HCT116 (cell line): ENCODE measurements around the gene CAB39L. TPM values are rescaled to one million over a fixed set of nuclear protein-coding genes. Genes with fewer than 3 reads are reported as not detected.

Source experiments
- ATAC-seq: fragments of 200-7000 bp; cut with Tn5 transposase; 2 replicates; pipeline ENCODE4 v1.9.1; 2020; ENCODE audit warnings: mild to moderate bottlenecking, moderate library complexity
- BruUV-seq: library from RNA; stranded (reverse); fragments of 400-500 nt; replicated peaks from 2 replicates; lab custom pipeline; 2021; lab: Mats Ljungman, UMichigan
- CTCF ChIA-PET: fragments of 300-600 bp; sonication (Branson Sonifier 250); formaldehyde crosslinking; loops from one replicate; lab custom pipeline; 2021; ENCODE audit warnings: antibody characterized with exemption; lab: Charles Lee
- POLR2A ChIA-PET: fragments of 300-600, 350-600 bp; sonication (Branson Sonifier 250); formaldehyde crosslinking; loops from one replicate; lab custom pipeline; 2021; ENCODE audit warnings: antibody characterized with exemption; lab: Charles Lee
- RAD21 ChIA-PET, 2 experiments: fragments of 300-600 bp; sonication (Branson Sonifier 250); formaldehyde crosslinking; loops; one replicate each; lab custom pipeline; 2023; ENCODE audit warnings: low total read pairs in 2 of 2; ENCODE audit not compliant: uncharacterized antibody in 2 of 2, unreplicated experiment in 2 of 2, low non-redundant PET in 1 of 2; lab: Charles Lee
- DNase-seq: peaks from one replicate; pipeline ENCODE4 v3.0.0-alpha.2; 2010; ENCODE audit warnings: low read depth, low spot score
- H2AFZ ChIP-seq: fragments of 200-600 bp; shearing (Covaris generic), sonication (generic); 2 replicates; pipeline ENCODE4 v1.6.1; 2017; ENCODE audit warnings: low read depth, mixed run types, mixed read lengths, antibody characterized with exemption, low read length; ENCODE audit not compliant: poor library complexity, severe bottlenecking
- H3K27ac ChIP-seq: 2 replicates; pipeline ENCODE4 v1.5.1; 2012; ENCODE audit warnings: low read depth, low read length
- H3K27me3 ChIP-seq: fragments of 200-600 bp; sonication (generic); 2 replicates; pipeline ENCODE4 v1.6.1; 2016; ENCODE audit warnings: mixed run types, low read length, mixed read lengths; ENCODE audit not compliant: insufficient read depth
- H3K36me3 ChIP-seq, 2 experiments: fragments of 200-500 bp in 1 of 2; fragments of 200-600 bp in 1 of 2; sonication (Bioruptor generic) in 1 of 2; sonication (generic) in 1 of 2; 2 replicates each; pipeline versions ENCODE4 v1.5.1 to v1.6.1; 2014 to 2016; ENCODE audit warnings: low read length in 2 of 2, inconsistent platforms in 1 of 2, mixed read lengths in 1 of 2, mixed run types in 1 of 2; ENCODE audit not compliant: insufficient read depth in 2 of 2, control insufficient read depth in 1 of 2
- H3K4me1 ChIP-seq, 2 experiments: fragments of 200-600 bp in 1 of 2; sonication (generic) in 1 of 2; 2 replicates each; pipeline versions ENCODE4 v1.5.1 to v1.6.1; 2012 to 2017; ENCODE audit warnings: low read length in 2 of 2, inconsistent platforms in 1 of 2, mild to moderate bottlenecking in 1 of 2, mixed read lengths in 1 of 2, mixed run types in 1 of 2, moderate library complexity in 1 of 2; ENCODE audit not compliant: insufficient read depth in 2 of 2, control insufficient read depth in 1 of 2
- H3K4me2 ChIP-seq: fragments of 200-600 bp; sonication (generic); 2 replicates; pipeline ENCODE4 v1.6.1; 2017; ENCODE audit warnings: mixed run types, low read length, mixed read lengths
- H3K4me3 ChIP-seq, 2 experiments: fragments of 200-600 bp in 1 of 2; sonication (generic) in 1 of 2; replicated peaks in 1 of 2; 2 replicates each; pipeline ENCODE4 v1.5.1; 2011 to 2016; ENCODE audit warnings: low read length in 2 of 2, control low read depth in 1 of 2, low read depth in 1 of 2, mild to moderate bottlenecking in 1 of 2, mixed read lengths in 1 of 2, mixed run types in 1 of 2
- H3K79me2 ChIP-seq: fragments of 200-600 bp; sonication (generic); 2 replicates; pipeline ENCODE4 v1.6.1; 2017; ENCODE audit warnings: mild to moderate bottlenecking, mixed run types, low read length, moderate library complexity, mixed read lengths; ENCODE audit not compliant: insufficient read depth
- H3K9ac ChIP-seq: fragments of 200-600 bp; sonication (generic); 2 replicates; pipeline ENCODE4 v1.6.1; 2016; ENCODE audit warnings: low read length, mixed read lengths
- H3K9me2 ChIP-seq: fragments of 200-600 bp; sonication (generic), shearing (Covaris generic); 2 replicates; pipeline ENCODE4 v1.6.1; 2017; ENCODE audit warnings: mixed run types, mild to moderate bottlenecking, moderate library complexity; ENCODE audit not compliant: insufficient read depth
- H3K9me3 ChIP-seq, 2 experiments: fragments of 200-500 bp in 1 of 2; fragments of 200-600 bp in 1 of 2; sonication (Bioruptor generic) in 1 of 2; sonication (generic) in 1 of 2; 2 replicates each; pipeline ENCODE4 v1.6.1; 2014 to 2017; ENCODE audit warnings: low read length in 2 of 2, mixed read lengths in 2 of 2, inconsistent platforms in 1 of 2, low read depth in 1 of 2, mild to moderate bottlenecking in 1 of 2, mixed run types in 1 of 2, moderate library complexity in 1 of 2; ENCODE audit not compliant: control insufficient read depth in 1 of 2, insufficient read depth in 1 of 2
- H4K20me1 ChIP-seq: fragments of 200-600 bp; sonication (generic), shearing (Covaris generic); 2 replicates; pipeline ENCODE4 v1.6.1; 2017; ENCODE audit warnings: mixed run types, mild to moderate bottlenecking, moderate library complexity; ENCODE audit not compliant: insufficient read depth
- CEBPB ChIP-seq: IDR thresholded peaks from 2 replicates; pipeline ENCODE4 v1.6.1; 2012; ENCODE audit warnings: low read depth
- EZH2phosphoT487 ChIP-seq: fragments of 200-600 bp; IDR thresholded peaks from 2 replicates; pipeline ENCODE4 v1.6.1; 2018; ENCODE audit warnings: antibody characterized with exemption, borderline replicate concordance
- POLR2A ChIP-seq: IDR thresholded peaks from 2 replicates; pipeline ENCODE4 v1.7.0; 2011; ENCODE audit warnings: borderline replicate concordance; ENCODE audit not compliant: insufficient read depth, insufficient read length; ENCODE audit errors: extremely low read depth
- SRF ChIP-seq: IDR thresholded peaks from 2 replicates; pipeline ENCODE4 v1.6.1; 2012; ENCODE audit warnings: low read depth
- TCF7L2 ChIP-seq: IDR thresholded peaks from 2 replicates; pipeline ENCODE4 v1.7.0; 2011; ENCODE audit warnings: borderline replicate concordance, inconsistent platforms; ENCODE audit not compliant: insufficient read depth, insufficient read length; ENCODE audit errors: extremely low read depth
- ZBTB33 ChIP-seq: IDR thresholded peaks from 2 replicates; pipeline ENCODE4 v1.6.1; 2011; ENCODE audit warnings: mild to moderate bottlenecking, low read length, moderate library complexity; ENCODE audit not compliant: insufficient replicate concordance; ENCODE audit errors: extremely low read depth
- ZNF274 ChIP-seq: fragments of 200-500 bp; sonication (Bioruptor generic); IDR thresholded peaks from 2 replicates; pipeline ENCODE4 v1.6.1; 2014; ENCODE audit warnings: mild to moderate bottlenecking, low read depth, low read length, inconsistent platforms
- intact Hi-C: fragments of 100-400 bp; cut with micrococcal nuclease; formaldehyde crosslinking; loops from 2 replicates; pipeline ENCODE4 v1.10.0; 2022
- total RNA-seq: library from RNA; stranded (reverse); gene quantifications from one replicate; pipeline ENCODE4 v1.2.1, GENCODE V29; 2021; ENCODE audit not compliant: unreplicated experiment
- TF ChIP-seq, protein P1 (sequence below): IDR thresholded peaks from 2 replicates; pipeline ENCODE4 v1.6.1; 2012
- TF ChIP-seq, protein P2 (sequence below), 3 experiments: fragments of 200-600 bp in 1 of 3; sonication (generic) in 1 of 3; IDR thresholded peaks in 2 of 3; conservative IDR thresholded peaks in 1 of 3; 2 replicates each; pipeline ENCODE4 v1.5.1; 2012 to 2017; ENCODE audit warnings: low read depth in 2 of 3, low read length in 2 of 3, antibody characterized with exemption in 1 of 3, borderline replicate concordance in 1 of 3, control low read depth in 1 of 3, mild to moderate bottlenecking in 1 of 3, mixed read lengths in 1 of 3, mixed run types in 1 of 3, moderate library complexity in 1 of 3; ENCODE audit not compliant: insufficient read depth in 1 of 3

The CAB39L gene
- total RNA-seq, 1 experiment from 2014 or later, result 6.1 TPM

DNA sequence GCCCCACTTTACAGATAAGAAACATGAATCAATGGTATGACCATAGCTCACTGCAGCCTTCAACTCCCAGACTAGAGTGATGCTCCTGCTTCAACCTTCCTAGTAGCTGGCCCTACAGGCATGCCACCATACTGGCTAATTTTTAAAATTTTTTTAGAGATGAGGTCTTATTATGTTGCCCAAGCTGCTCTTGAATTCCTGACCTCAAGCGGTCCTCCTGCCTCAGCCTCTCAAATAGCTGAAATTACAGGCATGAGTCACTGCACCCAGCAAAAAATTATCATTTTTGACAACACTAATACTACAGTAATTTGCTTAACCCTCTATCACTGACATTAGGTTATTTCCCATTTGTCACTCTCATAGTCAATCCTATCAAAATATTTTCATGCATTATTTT, 14.7 kb downstream of the CAB39L start:
- no peaks in the 10 kb centered on the region for H3K9me3 ChIP-seq
- ChIA-PET RAD21 (no interaction called here), POLR2A (interaction anchor here (1.1 kb wide), 1 partner anchor 16 kb away, joined by 4 read pairs; no protein-coding TSS in a partner anchor), CTCF (interaction anchor here (1.5 kb wide), 1 partner anchor 15 kb away, joined by 3 read pairs; the partner anchor contains the start of gene CAB39L)
- DNase-seq, result no peak
- BruUV-seq, result no TSS peak
- no peak for ATAC-seq
- no peak overlapping the region for H3K4me3 ChIP-seq
- H3K27me3 ChIP-seq, result no peaks in the 10 kb centered on the region
- intact Hi-C loops, result no loop called here
- TF ChIP-seq POLR2A, result no peak
- no peak for TF ChIP-seq TCF7L2
- TF ChIP-seq, protein P1, sequence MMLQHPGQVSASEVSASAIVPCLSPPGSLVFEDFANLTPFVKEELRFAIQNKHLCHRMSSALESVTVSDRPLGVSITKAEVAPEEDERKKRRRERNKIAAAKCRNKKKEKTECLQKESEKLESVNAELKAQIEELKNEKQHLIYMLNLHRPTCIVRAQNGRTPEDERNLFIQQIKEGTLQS, result no peak
- no peak for TF ChIP-seq CEBPB
- H3K36me3 ChIP-seq, result no peaks in the 10 kb centered on the region
- H3K27ac ChIP-seq, result no peak overlapping the region
- H3K9me2 ChIP-seq, result no peaks in the 10 kb centered on the region
- H2AFZ ChIP-seq, result no peak overlapping the region
- H4K20me1 ChIP-seq, result no peaks in the 10 kb centered on the region
- H3K4me1 ChIP-seq, result no peaks in the 10 kb centered on the region
- H3K79me2 ChIP-seq, result no peaks in the 10 kb centered on the region
- no peak overlapping the region for H3K4me2 ChIP-seq
- H3K9ac ChIP-seq, result no peak overlapping the region

GRCh38 chr13:49428041-49428763, 15.7 kb downstream of the CAB39L start:
- intact Hi-C loops, result no loop called here
- no TSS peak for BruUV-seq

More at GRCh38 chr13:49428041-49428763, 15.7 kb downstream of the CAB39L start:
- Histone ChIP-seq H4K20me1 (no peaks in the 10 kb centered on the region), H3K4me2 (no peak overlapping the region), H3K9me3 (no peaks in the 10 kb centered on the region), H3K27me3 (no peaks in the 10 kb centered on the region), H3K36me3 (no peaks in the 10 kb centered on the region), H3K9ac (no peak overlapping the region), H2AFZ (no peak overlapping the region), H3K4me3 (no peak overlapping the region), H3K27ac (no peak overlapping the region)
- POLR2A ChIA-PET, result interaction anchor here (0.8 to 1.1 kb wide), 2 partner anchors 9 to 17 kb away, joined by 3 to 4 read pairs; no protein-coding TSS in a partner anchor
- DNase-seq, result no peak
- RAD21 ChIA-PET, result no interaction called here
- TF ChIP-seq EZH2phosphoT487 (no peak), POLR2A (no peak), ZNF274 (no peak), ZBTB33 (no peak), CEBPB (no peak), SRF (no peak)
- TF ChIP-seq, protein P2, sequence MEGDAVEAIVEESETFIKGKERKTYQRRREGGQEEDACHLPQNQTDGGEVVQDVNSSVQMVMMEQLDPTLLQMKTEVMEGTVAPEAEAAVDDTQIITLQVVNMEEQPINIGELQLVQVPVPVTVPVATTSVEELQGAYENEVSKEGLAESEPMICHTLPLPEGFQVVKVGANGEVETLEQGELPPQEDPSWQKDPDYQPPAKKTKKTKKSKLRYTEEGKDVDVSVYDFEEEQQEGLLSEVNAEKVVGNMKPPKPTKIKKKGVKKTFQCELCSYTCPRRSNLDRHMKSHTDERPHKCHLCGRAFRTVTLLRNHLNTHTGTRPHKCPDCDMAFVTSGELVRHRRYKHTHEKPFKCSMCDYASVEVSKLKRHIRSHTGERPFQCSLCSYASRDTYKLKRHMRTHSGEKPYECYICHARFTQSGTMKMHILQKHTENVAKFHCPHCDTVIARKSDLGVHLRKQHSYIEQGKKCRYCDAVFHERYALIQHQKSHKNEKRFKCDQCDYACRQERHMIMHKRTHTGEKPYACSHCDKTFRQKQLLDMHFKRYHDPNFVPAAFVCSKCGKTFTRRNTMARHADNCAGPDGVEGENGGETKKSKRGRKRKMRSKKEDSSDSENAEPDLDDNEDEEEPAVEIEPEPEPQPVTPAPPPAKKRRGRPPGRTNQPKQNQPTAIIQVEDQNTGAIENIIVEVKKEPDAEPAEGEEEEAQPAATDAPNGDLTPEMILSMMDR (IDR thresholded peaks at IDR 0.05 in 2 of 3, conservative IDR thresholded peaks at IDR 0.05 in 1 of 3; ENCODE audit: borderline replicate concordance in 1 of 3, insufficient read depth in 1 of 3, low read depth in 2 of 3, low read length in 2 of 3), result no peak
- TF ChIP-seq, all 23 proteins: peak for 0
- ATAC-seq, result no peak
- Histone ChIP-seq H3K4me1 (no peaks in the 10 kb centered on the region), H3K79me2 (no peaks in the 10 kb centered on the region), H3K9me2 (no peaks in the 10 kb centered on the region)
- CTCF ChIA-PET, result interaction anchor here (1.2 to 1.5 kb wide), 2 partner anchors 8 to 15 kb away, joined by 3 to 5 read pairs; partner anchors contain the start of gene CAB39L
